H9 (cell line): Measurements from ENCODE around the gene TMEM229B. TPM values are rescaled to one million over a fixed set of nuclear protein-coding genes. Genes with fewer than 3 reads are reported as not detected.

Experiments used
- DNase-seq: peaks from one replicate; pipeline ENCODE4 v3.0.0-alpha.2; 2017
- H2AFZ ChIP-seq: one replicate; pipeline ENCODE4 v1.6.1; 2013; ENCODE audit warnings: mild to moderate bottlenecking, low read length, control low read depth, moderate library complexity
- H2AK5ac ChIP-seq: 2 replicates; pipeline ENCODE4 v1.6.1; 2013; ENCODE audit warnings: low read length, control low read depth, mixed read lengths; ENCODE audit not compliant: insufficient read length
- H2BK120ac ChIP-seq: one replicate; pipeline ENCODE4 v1.6.1; 2013; ENCODE audit warnings: low read depth, mild to moderate bottlenecking, low read length, control low read depth, inconsistent platforms; ENCODE audit not compliant: poor library complexity, severe bottlenecking
- H2BK12ac ChIP-seq: 2 replicates; pipeline ENCODE4 v1.6.1; 2013; ENCODE audit warnings: low read length, control low read depth, mixed read lengths, low read depth; ENCODE audit not compliant: insufficient read length
- H2BK15ac ChIP-seq: 2 replicates; pipeline ENCODE4 v1.6.1; 2013; ENCODE audit warnings: low read depth, low read length, control low read depth
- H2BK20ac ChIP-seq: one replicate; pipeline ENCODE4 v1.6.1; 2013; ENCODE audit warnings: low read depth, mild to moderate bottlenecking, low read length, control low read depth, inconsistent platforms; ENCODE audit not compliant: poor library complexity, severe bottlenecking
- H2BK5ac ChIP-seq: 2 replicates; pipeline ENCODE4 v1.6.1; 2013; ENCODE audit warnings: low read length, control low read depth, mixed read lengths; ENCODE audit not compliant: insufficient read length
- H3K14ac ChIP-seq: 2 replicates; pipeline ENCODE4 v1.6.1; 2013; ENCODE audit warnings: low read length, control low read depth; ENCODE audit not compliant: insufficient read depth
- H3K18ac ChIP-seq: 2 replicates; pipeline ENCODE4 v1.6.1; 2013; ENCODE audit warnings: low read depth, mild to moderate bottlenecking, mixed read lengths, low read length, control low read depth; ENCODE audit not compliant: insufficient read length
- H3K23ac ChIP-seq: 2 replicates; pipeline ENCODE4 v1.6.1; 2013; ENCODE audit warnings: low read length, control low read depth, mixed read lengths, low read depth; ENCODE audit not compliant: insufficient read length
- H3K23me2 ChIP-seq: 2 replicates; pipeline ENCODE4 v1.6.1; 2013; ENCODE audit warnings: low read depth, mild to moderate bottlenecking, mixed read lengths, low read length, control low read depth; ENCODE audit not compliant: insufficient read length, poor library complexity, severe bottlenecking
- H3K27ac ChIP-seq: 2 replicates; pipeline ENCODE4 v1.5.1; 2013; ENCODE audit warnings: low read length, control low read depth, mixed read lengths, low read depth; ENCODE audit not compliant: insufficient read length
- H3K27me3 ChIP-seq: 2 replicates; pipeline ENCODE4 v1.6.1; 2013; ENCODE audit warnings: low read length, control low read depth, inconsistent platforms; ENCODE audit not compliant: insufficient read depth
- H3K4ac ChIP-seq: 2 replicates; pipeline ENCODE4 v1.6.1; 2013; ENCODE audit warnings: low read depth, mild to moderate bottlenecking, control low read depth, inconsistent platforms, low read length, moderate library complexity
- H3K4me1 ChIP-seq: 2 replicates; pipeline ENCODE4 v1.6.1; 2013; ENCODE audit warnings: low read length, control low read depth, inconsistent platforms; ENCODE audit not compliant: insufficient read depth
- H3K4me2 ChIP-seq: 2 replicates; pipeline ENCODE4 v1.6.1; 2013; ENCODE audit warnings: low read length, control low read depth, mixed read lengths; ENCODE audit not compliant: insufficient read length, insufficient read depth
- H3K56ac ChIP-seq: 2 replicates; pipeline ENCODE4 v1.6.1; 2013; ENCODE audit warnings: low read depth, mild to moderate bottlenecking, mixed read lengths, low read length, control low read depth; ENCODE audit not compliant: insufficient read length
- H3K79me1 ChIP-seq: 2 replicates; pipeline ENCODE4 v1.6.1; 2013; ENCODE audit warnings: low read depth, mild to moderate bottlenecking, moderate library complexity, low read length, control low read depth, inconsistent platforms; ENCODE audit not compliant: insufficient read depth, poor library complexity, severe bottlenecking
- H3K79me2 ChIP-seq: 2 replicates; pipeline ENCODE4 v1.6.1; 2013; ENCODE audit warnings: low read length, control low read depth, inconsistent platforms; ENCODE audit not compliant: insufficient read depth
- H3K9ac ChIP-seq: 2 replicates; pipeline ENCODE4 v1.6.1; 2013; ENCODE audit warnings: low read length, control low read depth, mixed read lengths; ENCODE audit not compliant: insufficient read length; ENCODE audit errors: extremely low read depth
- H3K9me3 ChIP-seq: one replicate; pipeline ENCODE4 v1.6.1; 2013; ENCODE audit warnings: low read depth, low read length, inconsistent platforms; ENCODE audit not compliant: control insufficient read depth
- H3T11ph ChIP-seq: one replicate; pipeline ENCODE4 v1.6.1; 2013; ENCODE audit warnings: mild to moderate bottlenecking, low read length, control low read depth, inconsistent platforms
- H4K20me1 ChIP-seq: one replicate; pipeline ENCODE4 v1.6.1; 2013; ENCODE audit not compliant: control insufficient read depth, insufficient read length, insufficient read depth
- H4K5ac ChIP-seq: 2 replicates; pipeline ENCODE4 v1.6.1; 2013; ENCODE audit warnings: low read depth, mild to moderate bottlenecking, mixed read lengths, low read length, control low read depth; ENCODE audit not compliant: insufficient read length
- H4K8ac ChIP-seq: replicated peaks from 2 replicates; pipeline ENCODE4 v1.6.1; 2013; ENCODE audit warnings: low read length, control low read depth, mixed read lengths, low read depth; ENCODE audit not compliant: insufficient read length
- H4K91ac ChIP-seq: 2 replicates; pipeline ENCODE4 v1.6.1; 2013; ENCODE audit warnings: low read depth, mild to moderate bottlenecking, moderate library complexity, mixed read lengths, low read length, control low read depth; ENCODE audit not compliant: insufficient read length
- H3K27ac Mint-ChIP-seq, 3 experiments: 2 replicates in 2 of 3; 3 replicates in 1 of 3; pipeline ENCODE4 v1.8.0; 2020 to 2021; ENCODE audit warnings: mixed read lengths in 3 of 3, mild to moderate bottlenecking in 1 of 3, moderate library complexity in 1 of 3
- H3K27me3 Mint-ChIP-seq: 2 replicates; pipeline ENCODE4 v1.8.0; 2021; ENCODE audit warnings: low read depth, mild to moderate bottlenecking, moderate library complexity, mixed read lengths
- H3K36me3 Mint-ChIP-seq, 3 experiments: 2 replicates in 2 of 3; 3 replicates in 1 of 3; pipeline ENCODE4 v1.8.0; 2020 to 2021; ENCODE audit warnings: low read depth in 3 of 3, mixed read lengths in 3 of 3; ENCODE audit not compliant: insufficient read depth in 1 of 3
- H3K4me1 Mint-ChIP-seq, 2 experiments: 2 replicates each; pipeline ENCODE4 v1.8.0; 2020; ENCODE audit warnings: mixed read lengths in 2 of 2
- H3K4me3 Mint-ChIP-seq, 2 experiments: 2 replicates in 1 of 2; 3 replicates in 1 of 2; pipeline ENCODE4 v1.8.0; 2020 to 2021; ENCODE audit warnings: mild to moderate bottlenecking in 2 of 2, mixed read lengths in 2 of 2, moderate library complexity in 1 of 2
- H3K9me3 Mint-ChIP-seq, 2 experiments: 2 replicates in 1 of 2; 3 replicates in 1 of 2; pipeline ENCODE4 v1.8.0; 2020; ENCODE audit warnings: mild to moderate bottlenecking in 2 of 2, mixed read lengths in 2 of 2, moderate library complexity in 1 of 2
- WGBS: extraction: QIAGEN DNeasy Blood & Tissue Kit; methylation state at CpG from one replicate; pipeline ENCODE4 v1.1.7; 2013; ENCODE audit warnings: missing lambda C conversion rate, low lambda C conversion rate, mixed read lengths; ENCODE audit not compliant: insufficient read length; ENCODE audit errors: extremely low coverage; 5-methylcytosine and 5-hydroxymethylcytosine counted together
- total RNA-seq: library from RNA; stranded (reverse); gene quantifications from 2 replicates; pipeline ENCODE4 v1.2.1, GENCODE V29; 2021
- TF ChIP-seq, protein P1 (sequence below): fragments of 200-600 bp; sonication (generic); conservative IDR thresholded peaks from 3 replicates; pipeline ENCODE4 v1.8.0; 2021; ENCODE audit warnings: antibody characterized with exemption, mild to moderate bottlenecking

The TMEM229B gene
- total RNA-seq, 1 experiment from 2014 or later = 0.24 TPM

- H3K36me3 Mint-ChIP-seq = no peaks in the 10 kb centered on the region
Observed at GRCh38 chr14:67469954-67470353, 18.6 kb downstream of the TMEM229B start.

More at GRCh38 chr14:67469954-67470353, 18.6 kb downstream of the TMEM229B start:
- Histone ChIP-seq H2BK15ac (no peak overlapping the region), H3K27ac (no peak overlapping the region), H3K79me2 (no peaks in the 10 kb centered on the region), H3K14ac (no peak overlapping the region), H3K4ac (no peak overlapping the region), H3T11ph (no peak overlapping the region), H3K23ac (no peak overlapping the region), H3K27me3 (no peaks in the 10 kb centered on the region), H3K9ac (no peak overlapping the region), H2BK20ac (no peak overlapping the region), H4K91ac (no peak overlapping the region), H4K8ac (no peak overlapping the region), H2BK120ac (no peak overlapping the region), H3K18ac (no peak overlapping the region), H3K4me1 (no peaks in the 10 kb centered on the region), H3K9me3 (no peaks in the 10 kb centered on the region), H3K79me1 (no peaks in the 10 kb centered on the region), H3K56ac (no peak overlapping the region), H4K5ac (no peak overlapping the region), H2BK12ac (no peak overlapping the region), H2AK5ac (no peak overlapping the region), H4K20me1 (no peaks in the 10 kb centered on the region), H3K4me2 (no peak overlapping the region), H2BK5ac (no peak overlapping the region), H3K23me2 (no peaks in the 10 kb centered on the region), H2AFZ (no peak overlapping the region)
- no peaks in the 10 kb centered on the region for H3K9me3 Mint-ChIP-seq
- H3K4me3 Mint-ChIP-seq = no peak overlapping the region
- TF ChIP-seq, protein P1, sequence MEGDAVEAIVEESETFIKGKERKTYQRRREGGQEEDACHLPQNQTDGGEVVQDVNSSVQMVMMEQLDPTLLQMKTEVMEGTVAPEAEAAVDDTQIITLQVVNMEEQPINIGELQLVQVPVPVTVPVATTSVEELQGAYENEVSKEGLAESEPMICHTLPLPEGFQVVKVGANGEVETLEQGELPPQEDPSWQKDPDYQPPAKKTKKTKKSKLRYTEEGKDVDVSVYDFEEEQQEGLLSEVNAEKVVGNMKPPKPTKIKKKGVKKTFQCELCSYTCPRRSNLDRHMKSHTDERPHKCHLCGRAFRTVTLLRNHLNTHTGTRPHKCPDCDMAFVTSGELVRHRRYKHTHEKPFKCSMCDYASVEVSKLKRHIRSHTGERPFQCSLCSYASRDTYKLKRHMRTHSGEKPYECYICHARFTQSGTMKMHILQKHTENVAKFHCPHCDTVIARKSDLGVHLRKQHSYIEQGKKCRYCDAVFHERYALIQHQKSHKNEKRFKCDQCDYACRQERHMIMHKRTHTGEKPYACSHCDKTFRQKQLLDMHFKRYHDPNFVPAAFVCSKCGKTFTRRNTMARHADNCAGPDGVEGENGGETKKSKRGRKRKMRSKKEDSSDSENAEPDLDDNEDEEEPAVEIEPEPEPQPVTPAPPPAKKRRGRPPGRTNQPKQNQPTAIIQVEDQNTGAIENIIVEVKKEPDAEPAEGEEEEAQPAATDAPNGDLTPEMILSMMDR = no peak
- no CpG with 5 or more reads among the region's 3 CpGs for WGBS
- no peak for DNase-seq
- H3K27ac Mint-ChIP-seq = no peak overlapping the region
- peaks cover 4 to 11% of the 10 kb centered on the region in 2 experiments for H3K4me1 Mint-ChIP-seq
- no peaks in the 10 kb centered on the region; the same call in 1 of the 2 replicates for H3K27me3 Mint-ChIP-seq
